Nephron progenitor cell (in vitro differentiated cells): ENCODE measurements around the gene ALK.

Experiments used
- DNase-seq: peaks from one replicate; pipeline ENCODE4 v3.0.0; 2021
- H3K27ac Mint-ChIP-seq: 2 replicates; pipeline ENCODE4 v1.8.0; 2021; ENCODE audit warnings: mild to moderate bottlenecking, moderate library complexity, mixed read lengths
- H3K27me3 Mint-ChIP-seq: 2 replicates; pipeline ENCODE4 v1.8.0; 2021; ENCODE audit warnings: mild to moderate bottlenecking, low read depth, mixed read lengths; ENCODE audit not compliant: poor library complexity
- H3K36me3 Mint-ChIP-seq: 2 replicates; pipeline ENCODE4 v1.8.0; 2021; ENCODE audit warnings: low read depth, mixed read lengths
- H3K4me1 Mint-ChIP-seq: 2 replicates; pipeline ENCODE4 v1.8.0; 2021; ENCODE audit warnings: mixed read lengths
- H3K4me3 Mint-ChIP-seq: 2 replicates; pipeline ENCODE4 v1.8.0; 2021; ENCODE audit warnings: mild to moderate bottlenecking, moderate library complexity, mixed read lengths
- H3K9me3 Mint-ChIP-seq: 2 replicates; pipeline ENCODE4 v1.8.0; 2021; ENCODE audit warnings: mild to moderate bottlenecking, moderate library complexity, mixed read lengths
- TF ChIP-seq, protein P1 (sequence below): fragments of 200-600 bp; sonication (generic); IDR thresholded peaks from 2 replicates; pipeline ENCODE4 v1.5.0; 2021; ENCODE audit warnings: antibody characterized with exemption

ALK gene

DNA sequence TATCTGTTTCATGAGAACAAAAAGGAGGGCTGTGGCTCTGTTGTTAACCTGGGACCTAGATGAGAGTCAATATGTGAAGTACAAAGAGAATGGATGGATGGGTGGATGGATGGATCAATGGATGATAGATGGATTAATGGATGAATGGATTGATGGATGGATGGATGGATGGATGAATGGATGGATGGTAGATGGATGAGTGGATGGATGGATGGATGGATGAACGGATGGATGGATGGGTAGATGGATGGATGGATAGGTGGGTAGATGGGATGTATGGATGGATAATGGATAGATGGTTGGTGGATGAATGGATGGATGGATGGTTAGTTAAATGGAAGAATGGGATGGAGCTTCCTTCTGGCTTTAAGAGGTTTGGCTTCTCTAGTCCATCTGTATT is 396.7 kb downstream of the ALK start:
- no peaks in the 10 kb centered on the region for H3K9me3 Mint-ChIP-seq
- H3K27me3 Mint-ChIP-seq, result peaks cover 14% of the 10 kb centered on the region

DNA sequence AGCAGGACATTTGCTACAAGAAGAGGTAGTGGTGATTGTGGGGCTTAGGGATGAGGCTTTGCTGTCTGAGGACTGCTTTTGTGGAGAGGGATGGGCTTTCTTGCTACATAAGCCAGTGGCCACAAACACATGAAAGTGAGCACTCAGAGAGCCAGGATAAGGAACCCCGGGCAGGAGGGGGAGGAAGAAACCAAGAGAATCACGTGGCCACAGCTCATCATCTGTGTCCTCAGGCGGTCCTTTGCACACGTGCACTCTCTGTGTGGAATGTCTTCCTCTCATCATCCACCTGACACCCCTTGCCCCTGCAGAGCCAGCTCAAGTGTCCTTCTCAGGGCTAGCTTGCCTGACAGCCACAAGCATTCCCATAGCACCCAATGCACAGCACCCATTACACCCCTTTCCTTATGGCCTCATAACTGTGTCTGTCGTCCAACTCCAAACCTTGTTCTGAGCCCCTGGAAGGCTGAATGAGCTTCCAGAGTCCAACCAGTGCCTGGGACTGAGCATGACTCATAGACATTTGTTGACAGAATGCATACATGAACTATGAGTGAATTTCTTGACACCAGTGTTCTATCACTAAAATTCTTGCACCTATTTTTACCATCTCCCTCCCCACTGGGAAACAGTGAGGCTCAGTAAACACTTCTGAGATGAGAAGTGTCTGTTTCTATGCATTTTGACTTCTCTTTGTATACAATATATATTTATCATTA is 398.3 kb downstream of the ALK start:
- DNase-seq, result no peak
- no peak overlapping the region for H3K4me3 Mint-ChIP-seq
- no peaks in the 10 kb centered on the region for H3K9me3 Mint-ChIP-seq
- TF ChIP-seq, protein P1, sequence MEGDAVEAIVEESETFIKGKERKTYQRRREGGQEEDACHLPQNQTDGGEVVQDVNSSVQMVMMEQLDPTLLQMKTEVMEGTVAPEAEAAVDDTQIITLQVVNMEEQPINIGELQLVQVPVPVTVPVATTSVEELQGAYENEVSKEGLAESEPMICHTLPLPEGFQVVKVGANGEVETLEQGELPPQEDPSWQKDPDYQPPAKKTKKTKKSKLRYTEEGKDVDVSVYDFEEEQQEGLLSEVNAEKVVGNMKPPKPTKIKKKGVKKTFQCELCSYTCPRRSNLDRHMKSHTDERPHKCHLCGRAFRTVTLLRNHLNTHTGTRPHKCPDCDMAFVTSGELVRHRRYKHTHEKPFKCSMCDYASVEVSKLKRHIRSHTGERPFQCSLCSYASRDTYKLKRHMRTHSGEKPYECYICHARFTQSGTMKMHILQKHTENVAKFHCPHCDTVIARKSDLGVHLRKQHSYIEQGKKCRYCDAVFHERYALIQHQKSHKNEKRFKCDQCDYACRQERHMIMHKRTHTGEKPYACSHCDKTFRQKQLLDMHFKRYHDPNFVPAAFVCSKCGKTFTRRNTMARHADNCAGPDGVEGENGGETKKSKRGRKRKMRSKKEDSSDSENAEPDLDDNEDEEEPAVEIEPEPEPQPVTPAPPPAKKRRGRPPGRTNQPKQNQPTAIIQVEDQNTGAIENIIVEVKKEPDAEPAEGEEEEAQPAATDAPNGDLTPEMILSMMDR, result no peak
- H3K27me3 Mint-ChIP-seq, result peaks cover 13% of the 10 kb centered on the region
- peaks cover 9% of the 10 kb centered on the region for H3K4me1 Mint-ChIP-seq
- no peaks in the 10 kb centered on the region for H3K36me3 Mint-ChIP-seq
- H3K27ac Mint-ChIP-seq, result peak overlapping the region; percentile 26

More for the DNA sequence above, 396.7 kb downstream of the ALK start:
- Mint-ChIP-seq H3K27ac (peak overlapping the region; percentile 1), H3K4me3 (no peak overlapping the region), H3K36me3 (no peaks in the 10 kb centered on the region), H3K4me1 (peaks cover 15% of the 10 kb centered on the region)
- no peak for DNase-seq
- TF ChIP-seq, protein P1, result no peak

DNA sequence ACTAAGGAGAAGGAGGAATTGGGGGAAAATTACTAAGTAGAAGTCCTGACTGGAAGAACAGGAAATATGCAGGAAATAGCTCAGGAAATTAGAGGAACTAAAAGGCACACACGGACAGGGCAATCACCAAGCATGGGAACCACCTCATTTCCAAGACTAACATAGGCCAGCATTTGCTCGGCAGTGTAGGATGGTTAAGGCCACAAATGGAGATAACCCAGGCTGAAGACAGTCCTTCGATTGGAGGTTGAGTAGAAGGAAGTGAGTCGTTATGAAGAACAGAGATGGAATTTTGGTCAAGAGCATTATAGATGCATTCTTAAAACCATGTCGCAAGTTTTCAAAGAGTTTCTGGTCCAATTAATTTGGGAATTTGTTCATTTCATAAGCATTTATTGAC is 401.4 kb downstream of the ALK start:
- TF ChIP-seq, protein P1, result no peak
- H3K4me3 Mint-ChIP-seq, result no peak overlapping the region
- H3K9me3 Mint-ChIP-seq, result peaks cover 1% of the 10 kb centered on the region
- peaks cover 13% of the 10 kb centered on the region for H3K27me3 Mint-ChIP-seq
- no peak for DNase-seq
- H3K27ac Mint-ChIP-seq, result no peak overlapping the region
- H3K4me1 Mint-ChIP-seq, result no peaks in the 10 kb centered on the region
- H3K36me3 Mint-ChIP-seq, result no peaks in the 10 kb centered on the region

DNA sequence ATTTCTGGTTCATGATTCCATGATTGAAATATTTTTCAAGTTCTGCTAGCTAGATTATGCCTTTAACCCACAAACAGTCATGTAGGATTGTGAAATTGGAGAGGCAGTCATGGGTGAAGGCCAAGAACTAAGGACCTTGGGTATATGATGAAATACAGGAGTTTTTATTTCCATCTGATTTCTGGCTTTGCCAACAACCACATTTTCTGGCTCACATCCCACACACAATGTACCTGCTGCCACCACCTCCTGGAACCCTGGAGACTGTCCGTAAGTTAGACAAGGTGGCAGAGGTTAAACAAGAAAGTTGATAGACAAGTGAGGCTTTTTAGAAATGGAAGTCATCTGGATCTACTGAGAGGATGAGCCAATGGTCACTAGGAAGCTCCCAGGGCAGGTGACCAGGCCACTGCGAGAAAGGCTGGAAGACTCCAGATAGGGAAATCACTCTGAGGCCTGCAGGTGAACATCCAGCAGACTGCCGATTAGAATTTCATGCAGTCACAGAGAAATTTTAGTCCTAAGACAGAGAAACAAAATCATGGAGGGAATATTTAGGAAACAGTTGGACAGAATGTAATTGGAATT is 402.0 kb downstream of the ALK start:
- Mint-ChIP-seq H3K4me3 (no peak overlapping the region), H3K27me3 (peaks cover 13% of the 10 kb centered on the region), H3K9me3 (peaks cover 7% of the 10 kb centered on the region), H3K36me3 (no peaks in the 10 kb centered on the region), H3K4me1 (no peaks in the 10 kb centered on the region), H3K27ac (no peak overlapping the region)
- TF ChIP-seq, protein P1, result no peak
- DNase-seq, result no peak

DNA sequence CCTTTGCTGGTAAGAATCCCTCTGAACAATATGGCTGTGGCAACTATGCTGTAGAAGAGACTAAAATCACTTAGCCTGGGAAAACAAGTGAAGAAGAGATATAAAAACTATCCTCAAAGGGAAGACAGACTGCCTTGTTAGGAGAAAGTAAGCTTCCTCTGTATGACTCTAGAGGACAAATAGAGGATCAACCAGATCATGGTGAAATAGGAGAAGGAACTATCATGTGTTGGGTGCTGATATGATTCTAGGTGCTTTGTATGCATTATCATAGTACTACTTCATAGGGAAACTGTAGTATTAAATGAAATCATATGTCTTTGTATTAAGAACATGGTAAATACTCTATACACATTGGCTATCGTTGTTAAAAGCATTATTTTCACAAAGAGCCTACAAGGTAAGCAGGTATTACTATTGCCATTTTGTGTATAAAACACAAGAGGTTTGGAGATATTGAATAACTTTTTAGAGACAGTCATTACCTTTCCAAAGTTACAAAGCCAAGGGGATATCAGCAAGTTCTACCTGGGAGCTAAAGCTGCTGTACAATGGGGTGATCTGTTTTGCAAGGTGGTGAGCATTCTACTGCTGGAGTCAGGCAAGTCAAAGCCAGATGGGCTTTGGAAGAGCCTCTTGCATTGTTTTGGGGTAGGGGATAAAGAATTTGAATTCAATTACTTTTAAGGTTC is 402.6 kb downstream of the ALK start:
- H3K4me1 Mint-ChIP-seq, result no peaks in the 10 kb centered on the region
- no peak for DNase-seq
- H3K9me3 Mint-ChIP-seq, result peaks cover 9% of the 10 kb centered on the region
- H3K36me3 Mint-ChIP-seq, result no peaks in the 10 kb centered on the region
- peaks cover 13% of the 10 kb centered on the region for H3K27me3 Mint-ChIP-seq
- H3K4me3 Mint-ChIP-seq, result no peak overlapping the region
- H3K27ac Mint-ChIP-seq, result peak overlapping the region; percentile 21
- TF ChIP-seq, protein P1, result no peak
